ENCODE data around the gene TMEM147.

DNA sequence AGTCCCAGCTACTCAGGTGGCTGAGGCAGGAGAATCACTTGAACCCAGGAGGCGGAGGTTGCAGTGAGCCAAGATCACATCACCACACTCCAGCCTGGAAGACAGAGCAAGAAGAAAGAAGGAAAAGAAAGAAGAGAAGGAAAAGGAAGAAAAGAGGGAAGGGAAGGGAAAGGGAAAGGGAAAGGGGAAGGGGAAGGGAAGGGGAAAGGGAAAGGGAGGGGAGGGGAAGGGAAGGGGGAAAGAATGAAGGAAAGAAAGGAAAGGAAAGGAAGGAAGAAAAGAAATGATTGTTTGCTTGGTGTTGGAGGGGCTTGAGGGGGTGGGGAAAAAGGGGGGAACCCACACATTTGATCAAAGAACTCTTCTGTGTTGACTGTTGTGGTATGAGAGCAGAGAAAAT lies 50.5 kb downstream of the TMEM147 start:
- TF ChIP-seq, protein P1, sequence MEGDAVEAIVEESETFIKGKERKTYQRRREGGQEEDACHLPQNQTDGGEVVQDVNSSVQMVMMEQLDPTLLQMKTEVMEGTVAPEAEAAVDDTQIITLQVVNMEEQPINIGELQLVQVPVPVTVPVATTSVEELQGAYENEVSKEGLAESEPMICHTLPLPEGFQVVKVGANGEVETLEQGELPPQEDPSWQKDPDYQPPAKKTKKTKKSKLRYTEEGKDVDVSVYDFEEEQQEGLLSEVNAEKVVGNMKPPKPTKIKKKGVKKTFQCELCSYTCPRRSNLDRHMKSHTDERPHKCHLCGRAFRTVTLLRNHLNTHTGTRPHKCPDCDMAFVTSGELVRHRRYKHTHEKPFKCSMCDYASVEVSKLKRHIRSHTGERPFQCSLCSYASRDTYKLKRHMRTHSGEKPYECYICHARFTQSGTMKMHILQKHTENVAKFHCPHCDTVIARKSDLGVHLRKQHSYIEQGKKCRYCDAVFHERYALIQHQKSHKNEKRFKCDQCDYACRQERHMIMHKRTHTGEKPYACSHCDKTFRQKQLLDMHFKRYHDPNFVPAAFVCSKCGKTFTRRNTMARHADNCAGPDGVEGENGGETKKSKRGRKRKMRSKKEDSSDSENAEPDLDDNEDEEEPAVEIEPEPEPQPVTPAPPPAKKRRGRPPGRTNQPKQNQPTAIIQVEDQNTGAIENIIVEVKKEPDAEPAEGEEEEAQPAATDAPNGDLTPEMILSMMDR (IDR thresholded peaks at IDR 0.05; ENCODE audit: low read length), result no peak
- no peak for TF ChIP-seq EZH2 (IDR thresholded peaks at IDR 0.05; ENCODE audit: borderline replicate concordance, low read length)

Measured in OCI-LY1 (cell line).